ENCODE data around the gene RIMS4.

The RIMS4 gene

DNA sequence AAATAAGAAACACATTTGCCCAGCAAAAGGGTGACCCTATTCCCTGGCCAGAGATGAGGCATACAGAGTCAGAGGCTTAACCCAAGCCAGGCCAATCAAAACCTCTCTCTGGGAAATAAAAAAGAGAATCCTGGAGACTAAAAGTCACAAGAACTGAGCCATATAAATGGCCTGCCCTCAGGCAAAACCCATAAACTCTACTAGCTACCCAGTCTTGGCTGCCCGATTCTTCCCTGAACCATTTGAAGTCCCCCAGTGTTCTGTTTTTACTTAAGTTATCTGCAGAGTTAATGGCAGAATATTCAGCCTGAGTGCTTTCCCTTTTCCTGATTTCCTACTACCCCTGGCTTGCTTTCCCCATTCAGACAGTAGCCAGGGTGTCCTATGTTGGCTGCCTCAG is 50.8 kb downstream of the RIMS4 start:
- Histone ChIP-seq H3K4me3 (ENCODE audit: low read depth in 1 of 2, low read length in 2 of 2) (no peak overlapping the region), H3K36me3 (ENCODE audit: insufficient read depth, low read length) (no peaks in the 10 kb centered on the region), H3K27ac (ENCODE audit: low read length) (no peak overlapping the region), H3K79me2 (ENCODE audit: insufficient read depth, low read length) (no peaks in the 10 kb centered on the region), H3K9me3 (ENCODE audit: insufficient read depth, low read length, severe bottlenecking) (no peaks in the 10 kb centered on the region), H2AFZ (ENCODE audit: low read depth, low read length) (no peak overlapping the region), H3K27me3 (ENCODE audit: insufficient read depth, low read length, poor library complexity) (peaks cover 18% of the 10 kb centered on the region), H3K9ac (ENCODE audit: low read depth, low read length) (no peak overlapping the region), H4K20me1 (ENCODE audit: insufficient read depth, low read length) (peaks cover 4% of the 10 kb centered on the region; the same call in 1 of the 2 replicates), H3K4me2 (ENCODE audit: insufficient read depth, low read length) (no peak overlapping the region), H3K4me1 (ENCODE audit: insufficient read depth, low read length) (no peaks in the 10 kb centered on the region)
- ATAC-seq (ENCODE audit: insufficient read depth, low read depth) (no peak), DNase-seq (no peak)
- TF ChIP-seq, protein P1, sequence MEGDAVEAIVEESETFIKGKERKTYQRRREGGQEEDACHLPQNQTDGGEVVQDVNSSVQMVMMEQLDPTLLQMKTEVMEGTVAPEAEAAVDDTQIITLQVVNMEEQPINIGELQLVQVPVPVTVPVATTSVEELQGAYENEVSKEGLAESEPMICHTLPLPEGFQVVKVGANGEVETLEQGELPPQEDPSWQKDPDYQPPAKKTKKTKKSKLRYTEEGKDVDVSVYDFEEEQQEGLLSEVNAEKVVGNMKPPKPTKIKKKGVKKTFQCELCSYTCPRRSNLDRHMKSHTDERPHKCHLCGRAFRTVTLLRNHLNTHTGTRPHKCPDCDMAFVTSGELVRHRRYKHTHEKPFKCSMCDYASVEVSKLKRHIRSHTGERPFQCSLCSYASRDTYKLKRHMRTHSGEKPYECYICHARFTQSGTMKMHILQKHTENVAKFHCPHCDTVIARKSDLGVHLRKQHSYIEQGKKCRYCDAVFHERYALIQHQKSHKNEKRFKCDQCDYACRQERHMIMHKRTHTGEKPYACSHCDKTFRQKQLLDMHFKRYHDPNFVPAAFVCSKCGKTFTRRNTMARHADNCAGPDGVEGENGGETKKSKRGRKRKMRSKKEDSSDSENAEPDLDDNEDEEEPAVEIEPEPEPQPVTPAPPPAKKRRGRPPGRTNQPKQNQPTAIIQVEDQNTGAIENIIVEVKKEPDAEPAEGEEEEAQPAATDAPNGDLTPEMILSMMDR (IDR thresholded peaks at IDR 0.05; ENCODE audit: borderline replicate concordance, extremely low read depth, low read length, poor library complexity, severe bottlenecking), result no peak
- TF ChIP-seq EZH2 (IDR thresholded peaks at IDR 0.05; ENCODE audit: borderline replicate concordance, low read depth, low read length, severe bottlenecking), result no peak

DNA sequence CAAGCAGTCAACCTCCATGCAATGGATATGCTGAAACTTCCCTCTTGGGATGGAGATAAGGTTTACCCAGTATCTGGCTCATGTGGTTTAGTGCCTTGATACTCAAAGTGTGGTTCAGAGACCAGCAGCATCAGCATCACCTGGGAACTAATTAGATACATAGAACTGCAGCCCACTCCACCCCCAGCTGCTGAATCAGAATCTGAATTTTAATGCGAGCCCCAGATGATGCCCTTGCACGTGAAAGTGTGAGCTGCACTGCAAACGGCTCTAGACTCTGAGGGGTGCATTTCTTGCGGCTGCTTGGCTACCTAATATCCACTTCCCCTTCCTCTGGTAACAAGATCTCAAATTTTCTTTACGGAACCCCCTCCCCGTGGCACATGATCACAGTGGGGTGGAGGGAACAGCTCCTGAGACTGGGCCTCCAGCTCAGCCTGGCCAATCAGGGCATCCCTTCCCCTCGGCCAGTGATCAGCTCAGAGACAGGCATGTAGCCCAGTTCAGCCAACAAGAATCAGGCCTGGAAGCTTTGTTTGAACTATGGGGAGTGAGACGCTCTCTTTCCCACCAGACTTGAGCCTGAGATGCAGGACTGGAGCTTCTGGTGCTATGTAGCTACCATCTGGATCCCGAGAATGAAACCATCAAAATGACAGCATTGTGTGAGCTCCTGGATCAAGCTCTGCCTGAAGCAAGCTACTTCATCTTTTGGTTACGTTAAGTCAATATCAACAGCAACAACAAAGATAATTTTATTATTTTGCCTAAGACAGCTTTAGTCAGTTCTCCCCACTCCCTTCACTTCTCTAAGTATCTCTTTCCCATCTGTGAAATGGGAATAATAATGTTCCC is 51.9 kb downstream of the RIMS4 start:
- Histone ChIP-seq H3K4me1 (ENCODE audit: insufficient read depth, low read length) (no peaks in the 10 kb centered on the region), H3K27me3 (ENCODE audit: insufficient read depth, low read length, poor library complexity) (peaks cover 12% of the 10 kb centered on the region), H2AFZ (ENCODE audit: low read depth, low read length) (no peak overlapping the region), H3K4me3 (ENCODE audit: low read depth in 1 of 2, low read length in 2 of 2) (no peak overlapping the region), H4K20me1 (ENCODE audit: insufficient read depth, low read length) (peaks cover 4% of the 10 kb centered on the region; the same call in 1 of the 2 replicates), H3K9me3 (ENCODE audit: insufficient read depth, low read length, severe bottlenecking) (no peaks in the 10 kb centered on the region), H3K79me2 (ENCODE audit: insufficient read depth, low read length) (no peaks in the 10 kb centered on the region), H3K4me2 (ENCODE audit: insufficient read depth, low read length) (no peak overlapping the region), H3K36me3 (ENCODE audit: insufficient read depth, low read length) (no peaks in the 10 kb centered on the region), H3K9ac (ENCODE audit: low read depth, low read length) (no peak overlapping the region), H3K27ac (ENCODE audit: low read length) (no peak overlapping the region)
- DNase-seq (no peak), ATAC-seq (ENCODE audit: insufficient read depth, low read depth) (no peak)
- no peak for TF ChIP-seq EZH2 (IDR thresholded peaks at IDR 0.05; ENCODE audit: borderline replicate concordance, low read depth, low read length, severe bottlenecking)

DNA sequence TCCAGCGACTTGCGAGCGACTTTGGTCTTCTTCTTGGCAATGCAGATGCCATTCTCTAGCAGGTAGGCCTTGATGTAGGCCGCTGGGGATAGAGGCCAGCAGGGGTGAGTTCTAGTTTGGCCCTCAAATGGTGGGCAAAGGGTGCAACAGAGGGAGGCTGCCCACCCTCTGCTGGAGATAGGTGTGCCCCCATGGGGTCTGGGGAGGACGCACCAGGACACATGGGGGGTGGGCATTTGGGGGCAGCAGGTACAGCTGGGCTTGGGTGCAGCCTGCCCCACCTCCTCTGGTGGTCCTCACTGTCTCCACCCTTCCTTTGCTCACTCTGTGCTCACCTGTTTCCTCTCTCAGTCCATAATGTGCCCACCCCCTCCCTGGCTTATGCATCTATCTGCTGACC is 53.4 kb downstream of the RIMS4 start:
- Histone ChIP-seq H3K9me3 (ENCODE audit: insufficient read depth, low read length, severe bottlenecking) (no peaks in the 10 kb centered on the region), H3K4me1 (ENCODE audit: insufficient read depth, low read length) (no peaks in the 10 kb centered on the region), H3K9ac (ENCODE audit: low read depth, low read length) (no peak overlapping the region), H3K4me3 (ENCODE audit: low read depth in 1 of 2, low read length in 2 of 2) (no peak overlapping the region), H2AFZ (ENCODE audit: low read depth, low read length) (no peak overlapping the region), H3K27me3 (ENCODE audit: insufficient read depth, low read length, poor library complexity) (peaks cover 12% of the 10 kb centered on the region), H4K20me1 (ENCODE audit: insufficient read depth, low read length) (peaks cover 4% of the 10 kb centered on the region; the same call in 1 of the 2 replicates), H3K36me3 (ENCODE audit: insufficient read depth, low read length) (no peaks in the 10 kb centered on the region), H3K79me2 (ENCODE audit: insufficient read depth, low read length) (no peaks in the 10 kb centered on the region), H3K27ac (ENCODE audit: low read length) (no peak overlapping the region), H3K4me2 (ENCODE audit: insufficient read depth, low read length) (no peak overlapping the region)
- DNase-seq (no peak), ATAC-seq (ENCODE audit: insufficient read depth, low read depth) (no peak)
- TF ChIP-seq, protein P1 (IDR thresholded peaks at IDR 0.05; ENCODE audit: borderline replicate concordance, extremely low read depth, low read length, poor library complexity, severe bottlenecking), result no peak
- TF ChIP-seq EZH2 (IDR thresholded peaks at IDR 0.05; ENCODE audit: borderline replicate concordance, low read depth, low read length, severe bottlenecking), result no peak

DNA sequence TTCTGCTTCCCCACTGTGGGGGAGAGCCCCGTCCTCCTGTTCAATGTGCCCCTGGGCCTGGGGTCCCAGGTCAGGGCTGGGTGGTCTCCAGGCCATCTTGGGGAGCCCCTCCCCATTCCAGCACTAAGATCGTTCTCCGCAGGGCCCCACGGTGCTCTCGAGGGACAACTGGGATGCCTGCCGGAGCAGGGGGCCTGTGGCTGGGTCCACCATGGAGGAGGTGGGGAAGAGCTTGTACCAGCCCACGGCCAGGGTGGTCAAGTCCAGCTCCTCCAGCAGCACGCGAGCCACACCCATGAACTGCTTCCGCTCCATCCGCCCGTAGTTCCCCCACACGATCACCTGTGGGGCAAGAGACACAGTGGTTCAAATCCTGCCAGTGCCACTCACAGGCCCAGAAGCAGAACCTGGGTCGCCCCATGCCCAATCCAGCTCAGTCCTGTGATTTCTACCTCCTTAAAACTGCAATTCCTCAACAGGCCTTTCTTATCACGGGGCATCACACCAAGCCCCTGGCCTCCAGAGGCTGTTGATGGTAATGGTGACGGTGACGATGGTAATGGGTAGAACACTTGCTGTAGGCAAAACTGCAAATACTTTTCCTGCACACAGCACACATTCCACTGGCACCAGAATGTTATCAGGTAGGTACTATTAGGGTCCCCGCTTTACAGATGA is 54.2 kb downstream of the RIMS4 start:
- no peak for DNase-seq
- H3K4me1 ChIP-seq (ENCODE audit: insufficient read depth, low read length), result no peaks in the 10 kb centered on the region
- H3K79me2 ChIP-seq (ENCODE audit: insufficient read depth, low read length), result no peaks in the 10 kb centered on the region
- no peak for TF ChIP-seq EZH2 (IDR thresholded peaks at IDR 0.05; ENCODE audit: borderline replicate concordance, low read depth, low read length, severe bottlenecking)
- TF ChIP-seq, protein P1 (IDR thresholded peaks at IDR 0.05; ENCODE audit: borderline replicate concordance, extremely low read depth, low read length, poor library complexity, severe bottlenecking), result no peak
- H4K20me1 ChIP-seq (ENCODE audit: insufficient read depth, low read length), result peaks cover 4% of the 10 kb centered on the region; the same call in 1 of the 2 replicates
- H2AFZ ChIP-seq (ENCODE audit: low read depth, low read length), result no peak overlapping the region
- H3K36me3 ChIP-seq (ENCODE audit: insufficient read depth, low read length), result no peaks in the 10 kb centered on the region
- H3K27ac ChIP-seq (ENCODE audit: low read length), result no peak overlapping the region
- H3K4me3 ChIP-seq (ENCODE audit: low read depth in 1 of 2, low read length in 2 of 2), result no peak overlapping the region
- peaks cover 12% of the 10 kb centered on the region for H3K27me3 ChIP-seq (ENCODE audit: insufficient read depth, low read length, poor library complexity)
- ATAC-seq (ENCODE audit: insufficient read depth, low read depth), result no peak
- H3K9ac ChIP-seq (ENCODE audit: low read depth, low read length), result no peak overlapping the region
- H3K4me2 ChIP-seq (ENCODE audit: insufficient read depth, low read length), result no peak overlapping the region
- H3K9me3 ChIP-seq (ENCODE audit: insufficient read depth, low read length, severe bottlenecking), result no peaks in the 10 kb centered on the region

Measured in DND-41 (cell line).